Stimulated activated CD4-positive, alpha-beta T cell treated with anti-CD3 and anti-CD28 coated beads, Interleukin-2, amount 100 ng/mL, for 4 hours (primary cell): ENCODE results near the gene FOXD4L6.
"Not testable (repeated sequence)": the region's sequence is repeated elsewhere in the genome, so short reads cannot be mapped to it uniquely, and the experiment has no call there.

Experiments used
- DNase-seq: peaks from one replicate; pipeline ENCODE4 v3.0.0-alpha.2; 2020; ENCODE audit warnings: low read depth

The FOXD4L6 gene

GRCh38 chr9:41100508-41100907 lies 28.0 kb downstream of the FOXD4L6 start:
- DNase-seq: not testable (repeated sequence)

DNA sequence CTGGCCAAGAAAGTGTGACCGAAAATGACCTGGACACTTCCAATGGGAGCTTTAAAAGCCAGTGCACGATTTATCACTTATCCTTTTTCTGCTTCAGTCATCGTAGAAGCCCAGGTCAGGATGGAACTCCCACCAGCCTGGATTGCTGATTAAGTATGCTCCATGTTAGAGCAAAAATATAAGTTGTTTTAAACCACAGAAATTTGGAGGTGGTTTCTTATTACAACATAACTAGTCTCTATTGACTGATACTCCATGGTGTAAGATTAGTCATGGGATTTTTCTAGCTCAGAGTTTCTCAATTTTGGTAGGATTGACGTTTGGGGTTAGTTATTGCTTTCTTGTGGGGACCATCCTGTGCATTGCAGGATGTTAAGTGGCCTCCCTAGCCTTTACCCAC lies 29.7 kb downstream of the FOXD4L6 start:
- not testable (repeated sequence) for DNase-seq

DNA sequence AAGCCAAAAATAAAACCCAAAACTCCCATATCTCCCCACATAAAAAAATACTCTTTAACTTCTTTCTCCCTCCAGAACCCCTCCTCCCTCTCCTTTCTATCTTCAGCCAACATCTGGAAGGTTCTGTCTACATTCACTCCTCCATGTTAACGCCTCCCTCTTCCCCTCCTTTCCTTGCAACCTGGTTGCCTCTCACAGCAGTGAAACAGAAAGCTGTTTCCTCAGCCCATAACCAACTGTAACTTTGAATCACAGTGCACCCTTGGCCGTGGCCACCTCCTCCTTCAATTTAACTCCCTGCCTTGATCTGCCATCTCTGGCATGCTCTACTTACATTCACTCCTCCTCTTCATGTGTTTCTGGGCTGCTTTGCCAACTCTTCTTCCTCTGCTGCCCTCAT lies 33.4 kb downstream of the FOXD4L6 start:
- not testable (repeated sequence) for DNase-seq

GRCh38 chr9:41094010-41094773 lies 34.3 kb downstream of the FOXD4L6 start:
- DNase-seq: not testable (repeated sequence)

- not testable (repeated sequence) for DNase-seq
Observed at GRCh38 chr9:41090922-41091321, 37.6 kb downstream of the FOXD4L6 start.

- DNase-seq: not testable (repeated sequence)
Observed at GRCh38 chr9:41090386-41090785, 38.1 kb downstream of the FOXD4L6 start.

DNA sequence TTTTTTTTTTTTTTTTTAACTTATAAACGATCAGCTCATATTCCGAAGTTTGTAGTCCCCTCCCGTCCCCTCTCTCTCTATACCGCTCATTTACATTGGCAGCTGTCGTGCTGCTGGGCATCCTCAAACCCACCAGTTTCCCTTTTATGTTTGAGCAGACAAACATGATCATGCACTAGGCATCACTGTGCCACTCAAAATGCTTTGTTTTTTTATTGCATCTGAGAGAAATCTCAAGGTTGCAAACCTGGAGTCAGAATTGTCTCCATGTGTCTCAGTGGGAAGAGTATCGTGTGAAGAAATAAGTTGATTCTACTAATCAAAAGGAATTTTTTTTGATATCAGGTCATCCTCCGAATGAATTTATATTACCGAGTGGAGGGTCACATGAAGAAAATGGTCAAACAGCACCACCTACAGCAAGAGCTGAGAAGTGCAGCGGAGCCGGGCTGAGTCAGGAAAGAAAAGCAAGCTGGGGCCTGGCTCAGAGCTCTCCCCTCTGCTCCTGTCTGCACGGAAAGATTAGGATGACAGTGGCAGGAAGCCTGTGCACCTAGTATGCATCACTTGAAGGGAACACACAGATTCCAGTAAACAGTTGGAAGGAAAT lies 39.9 kb downstream of the FOXD4L6 start:
- DNase-seq: not testable (repeated sequence)

DNA sequence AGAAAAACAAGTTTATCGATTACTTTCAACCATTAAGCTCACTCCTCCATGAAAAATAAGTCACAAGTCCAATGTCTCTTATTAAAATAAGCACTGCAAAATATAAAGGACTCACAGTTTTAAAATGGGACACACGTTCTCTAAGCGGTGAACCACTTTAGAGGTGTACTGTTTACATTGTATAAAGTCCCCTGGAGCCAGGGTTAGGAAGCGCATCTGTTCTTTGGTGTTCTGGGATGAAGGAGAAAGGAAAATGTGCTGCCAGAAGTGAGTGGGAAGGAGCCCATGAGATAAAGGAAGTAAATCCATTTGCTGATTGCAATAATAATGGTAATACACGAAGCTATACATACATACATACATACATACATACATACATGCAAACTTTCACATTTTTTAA lies 40.6 kb downstream of the FOXD4L6 start:
- not testable (repeated sequence) for DNase-seq

DNA sequence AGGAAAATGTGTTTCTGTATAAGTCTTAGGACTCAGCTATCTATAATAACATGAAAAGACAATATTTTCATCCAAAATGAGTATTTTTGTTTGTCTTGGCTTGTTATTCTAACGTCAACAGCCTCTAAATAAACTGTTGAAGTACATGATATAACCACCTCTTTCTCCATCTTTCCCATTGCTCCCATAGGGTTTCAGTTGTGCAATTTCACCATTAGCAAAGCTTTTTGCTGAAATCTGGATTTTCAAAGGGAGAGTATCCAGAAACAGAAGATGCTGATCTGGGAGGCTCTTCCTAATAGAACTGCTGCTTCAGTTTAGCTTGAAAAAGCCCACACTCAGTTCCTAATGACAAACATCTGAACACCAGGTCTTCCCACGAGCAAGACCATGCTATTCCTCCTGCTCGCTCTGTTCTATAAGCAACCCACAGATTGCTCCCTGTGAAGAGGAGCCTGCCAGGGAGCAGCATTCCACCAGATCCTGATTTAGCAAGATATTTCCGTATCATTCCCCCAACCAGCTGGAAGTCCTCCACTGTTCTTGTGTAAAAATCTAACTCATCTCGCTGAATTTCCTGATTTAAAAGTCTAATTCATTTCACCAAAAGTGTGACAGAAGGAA lies 41.2 kb downstream of the FOXD4L6 start:
- DNase-seq: not testable (repeated sequence)

DNA sequence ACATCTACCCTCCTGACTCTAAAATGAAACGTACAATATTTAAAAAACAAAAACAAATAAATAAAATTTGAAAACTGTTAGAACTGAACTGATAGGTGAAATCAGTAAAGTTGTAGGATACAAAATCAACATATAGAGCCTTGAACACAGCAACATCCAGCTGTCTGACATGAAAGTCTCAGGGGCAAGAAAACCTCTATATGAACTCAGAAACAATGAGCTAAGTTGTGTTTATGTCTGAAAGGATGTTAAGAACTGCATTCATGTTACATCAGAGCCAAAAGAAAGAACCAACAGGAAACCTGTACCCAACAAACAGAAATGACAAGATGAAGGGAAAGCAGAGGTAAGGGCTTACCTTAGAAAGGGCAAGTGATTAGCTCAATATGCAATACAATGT lies 41.8 kb downstream of the FOXD4L6 start:
- DNase-seq: not testable (repeated sequence)

- DNase-seq: not testable (repeated sequence)
Observed at GRCh38 chr9:41086215-41086614, 42.3 kb downstream of the FOXD4L6 start.

DNA sequence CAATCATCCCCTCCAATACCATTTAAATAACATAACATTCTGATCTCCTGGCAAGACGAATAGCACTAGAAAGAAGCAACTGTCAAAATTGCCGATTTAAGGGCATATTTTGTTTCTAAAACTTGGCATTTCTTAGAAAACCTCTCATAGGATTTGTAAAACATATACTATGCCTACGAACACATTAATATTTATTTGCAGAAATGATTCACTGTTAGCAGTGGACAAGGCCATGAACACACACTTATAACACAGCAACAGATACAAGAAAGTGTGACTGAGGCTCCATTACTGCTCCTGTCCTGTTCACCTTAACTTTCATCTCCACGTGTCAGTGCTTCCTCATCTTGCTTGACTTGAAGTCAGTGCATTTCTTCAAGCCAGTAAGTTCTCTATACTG lies 46.1 kb downstream of the FOXD4L6 start:
- DNase-seq: not testable (repeated sequence)

DNA sequence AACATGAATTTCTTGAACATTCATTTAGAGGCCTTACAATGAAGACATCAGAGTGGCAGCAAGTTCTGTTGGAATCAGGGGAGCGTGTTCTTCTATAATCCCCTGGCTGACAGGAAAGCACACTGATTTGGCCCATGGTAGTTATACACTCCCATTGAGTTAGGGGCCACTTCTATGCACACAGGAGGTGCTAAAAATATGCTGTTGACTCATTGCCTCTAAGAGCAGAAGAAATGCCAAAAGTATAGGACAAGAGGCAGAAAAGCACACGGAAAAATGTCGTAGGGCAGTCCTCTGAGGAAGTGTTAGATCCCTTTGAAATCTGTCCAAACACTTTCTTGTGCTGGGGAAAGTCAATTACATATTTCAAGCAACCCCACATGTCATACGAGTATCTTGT lies 49.0 kb downstream of the FOXD4L6 start:
- not testable (repeated sequence) for DNase-seq

DNA sequence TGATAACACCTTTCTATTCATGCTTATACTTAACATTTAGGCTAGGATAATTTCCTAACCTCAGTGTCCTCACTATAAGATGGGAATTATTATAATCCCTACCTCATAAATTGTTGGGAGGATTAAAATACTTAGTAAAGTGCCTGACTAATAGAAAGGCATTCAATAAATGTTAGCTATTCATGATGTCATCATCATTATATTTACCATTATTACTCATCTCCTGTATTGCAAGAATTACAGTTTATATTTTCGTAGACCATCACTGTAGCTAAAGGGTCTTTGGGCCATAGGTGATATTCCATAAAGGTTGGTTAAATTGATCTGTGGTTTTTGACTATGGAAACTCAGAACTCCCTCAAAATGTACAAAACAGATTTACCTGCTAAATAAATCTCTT lies 50.9 kb downstream of the FOXD4L6 start:
- not testable (repeated sequence) for DNase-seq
